HEK293T (cell line): Measurements from ENCODE around the gene PDE6B.

Experiments used
- BHLHE40 ChIP-seq: fragments of 450-650 bp; IDR thresholded peaks from 2 replicates; pipeline ENCODE4 v1.6.1; 2016; ENCODE audit warnings: mild to moderate bottlenecking, moderate library complexity, borderline replicate concordance
- ELF4 ChIP-seq: fragments of 450-650 bp; IDR thresholded peaks from 2 replicates; pipeline ENCODE4 v1.6.1; 2017; ENCODE audit warnings: antibody characterized with exemption
- FOXK2 ChIP-seq: fragments of 450-650 bp; IDR thresholded peaks from 2 replicates; pipeline ENCODE4 v1.6.1; 2016; ENCODE audit warnings: mild to moderate bottlenecking
- FOXM1 ChIP-seq: fragments of 450-650 bp; IDR thresholded peaks from 2 replicates; pipeline ENCODE4 v1.6.1; 2017; ENCODE audit warnings: mild to moderate bottlenecking, borderline replicate concordance
- HDGF ChIP-seq: fragments of 450-650 bp; IDR thresholded peaks from 2 replicates; pipeline ENCODE4 v1.6.1; 2017; ENCODE audit warnings: antibody characterized with exemption, borderline replicate concordance
- L3MBTL2 ChIP-seq: fragments of 450-650 bp; conservative IDR thresholded peaks from 2 replicates; pipeline ENCODE4 v1.6.1; 2016; ENCODE audit warnings: mild to moderate bottlenecking
- NFRKB ChIP-seq: fragments of 450-650 bp; IDR thresholded peaks from 2 replicates; pipeline ENCODE4 v1.6.1; 2016; ENCODE audit warnings: mild to moderate bottlenecking, moderate library complexity
- SP1 ChIP-seq: fragments of 450-650 bp; IDR thresholded peaks from 2 replicates; pipeline ENCODE4 v1.6.1; 2017
- SUZ12 ChIP-seq: fragments of 450-650 bp; IDR thresholded peaks from 2 replicates; pipeline ENCODE4 v1.6.1; 2016; ENCODE audit warnings: mild to moderate bottlenecking
- TF ChIP-seq, protein P1 (sequence below): fragments of 450-650 bp; IDR thresholded peaks from 2 replicates; pipeline ENCODE4 v1.6.1; 2016

- TF ChIP-seq NFRKB = no peak
- TF ChIP-seq BHLHE40 = no peak
- no peak for TF ChIP-seq ELF4
- no peak for TF ChIP-seq L3MBTL2
- no peak for TF ChIP-seq FOXM1
- no peak for TF ChIP-seq HDGF
- TF ChIP-seq SUZ12 = no peak
- TF ChIP-seq, protein P1, sequence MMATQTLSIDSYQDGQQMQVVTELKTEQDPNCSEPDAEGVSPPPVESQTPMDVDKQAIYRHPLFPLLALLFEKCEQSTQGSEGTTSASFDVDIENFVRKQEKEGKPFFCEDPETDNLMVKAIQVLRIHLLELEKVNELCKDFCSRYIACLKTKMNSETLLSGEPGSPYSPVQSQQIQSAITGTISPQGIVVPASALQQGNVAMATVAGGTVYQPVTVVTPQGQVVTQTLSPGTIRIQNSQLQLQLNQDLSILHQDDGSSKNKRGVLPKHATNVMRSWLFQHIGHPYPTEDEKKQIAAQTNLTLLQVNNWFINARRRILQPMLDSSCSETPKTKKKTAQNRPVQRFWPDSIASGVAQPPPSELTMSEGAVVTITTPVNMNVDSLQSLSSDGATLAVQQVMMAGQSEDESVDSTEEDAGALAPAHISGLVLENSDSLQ = no peak
- TF ChIP-seq FOXK2 = no peak
- no peak for TF ChIP-seq SP1
Measured at GRCh38 chr4:717601-718320, 92.4 kb downstream of the PDE6B start.
